HCT116 (cell line): Measurements from ENCODE around the gene FH. TPM values are rescaled to one million over a fixed set of nuclear protein-coding genes. Genes with fewer than 3 reads are reported as not detected.

Experiments used
- ATAC-seq: fragments of 200-7000 bp; cut with Tn5 transposase; 2 replicates; pipeline ENCODE4 v1.9.1; 2020; ENCODE audit warnings: mild to moderate bottlenecking, moderate library complexity
- BruUV-seq: library from RNA; stranded (reverse); fragments of 400-500 nt; replicated peaks from 2 replicates; lab custom pipeline; 2021; lab: Mats Ljungman, UMichigan
- CTCF ChIA-PET: fragments of 300-600 bp; sonication (Branson Sonifier 250); formaldehyde crosslinking; loops from one replicate; lab custom pipeline; 2021; ENCODE audit warnings: antibody characterized with exemption; lab: Charles Lee
- POLR2A ChIA-PET: fragments of 300-600, 350-600 bp; sonication (Branson Sonifier 250); formaldehyde crosslinking; loops from one replicate; lab custom pipeline; 2021; ENCODE audit warnings: antibody characterized with exemption; lab: Charles Lee
- RAD21 ChIA-PET, 2 experiments: fragments of 300-600 bp; sonication (Branson Sonifier 250); formaldehyde crosslinking; loops; one replicate each; lab custom pipeline; 2023; ENCODE audit warnings: low total read pairs in 2 of 2; ENCODE audit not compliant: uncharacterized antibody in 2 of 2, unreplicated experiment in 2 of 2, low non-redundant PET in 1 of 2; lab: Charles Lee
- DNase-seq: peaks from one replicate; pipeline ENCODE4 v3.0.0-alpha.2; 2010; ENCODE audit warnings: low read depth, low spot score
- H2AFZ ChIP-seq: fragments of 200-600 bp; shearing (Covaris generic), sonication (generic); 2 replicates; pipeline ENCODE4 v1.6.1; 2017; ENCODE audit warnings: low read depth, mixed run types, mixed read lengths, antibody characterized with exemption, low read length; ENCODE audit not compliant: poor library complexity, severe bottlenecking
- H3K27ac ChIP-seq: 2 replicates; pipeline ENCODE4 v1.5.1; 2012; ENCODE audit warnings: low read depth, low read length
- H3K27me3 ChIP-seq: fragments of 200-600 bp; sonication (generic); 2 replicates; pipeline ENCODE4 v1.6.1; 2016; ENCODE audit warnings: mixed run types, low read length, mixed read lengths; ENCODE audit not compliant: insufficient read depth
- H3K36me3 ChIP-seq, 2 experiments: fragments of 200-500 bp in 1 of 2; fragments of 200-600 bp in 1 of 2; sonication (Bioruptor generic) in 1 of 2; sonication (generic) in 1 of 2; 2 replicates each; pipeline versions ENCODE4 v1.5.1 to v1.6.1; 2014 to 2016; ENCODE audit warnings: low read length in 2 of 2, inconsistent platforms in 1 of 2, mixed read lengths in 1 of 2, mixed run types in 1 of 2; ENCODE audit not compliant: insufficient read depth in 2 of 2, control insufficient read depth in 1 of 2
- H3K4me1 ChIP-seq, 2 experiments: fragments of 200-600 bp in 1 of 2; sonication (generic) in 1 of 2; 2 replicates each; pipeline versions ENCODE4 v1.5.1 to v1.6.1; 2012 to 2017; ENCODE audit warnings: low read length in 2 of 2, inconsistent platforms in 1 of 2, mild to moderate bottlenecking in 1 of 2, mixed read lengths in 1 of 2, mixed run types in 1 of 2, moderate library complexity in 1 of 2; ENCODE audit not compliant: insufficient read depth in 2 of 2, control insufficient read depth in 1 of 2
- H3K4me2 ChIP-seq: fragments of 200-600 bp; sonication (generic); 2 replicates; pipeline ENCODE4 v1.6.1; 2017; ENCODE audit warnings: mixed run types, low read length, mixed read lengths
- H3K4me3 ChIP-seq, 2 experiments: fragments of 200-600 bp in 1 of 2; sonication (generic) in 1 of 2; replicated peaks in 1 of 2; 2 replicates each; pipeline ENCODE4 v1.5.1; 2011 to 2016; ENCODE audit warnings: low read length in 2 of 2, control low read depth in 1 of 2, low read depth in 1 of 2, mild to moderate bottlenecking in 1 of 2, mixed read lengths in 1 of 2, mixed run types in 1 of 2
- H3K79me2 ChIP-seq: fragments of 200-600 bp; sonication (generic); 2 replicates; pipeline ENCODE4 v1.6.1; 2017; ENCODE audit warnings: mild to moderate bottlenecking, mixed run types, low read length, moderate library complexity, mixed read lengths; ENCODE audit not compliant: insufficient read depth
- H3K9ac ChIP-seq: fragments of 200-600 bp; sonication (generic); 2 replicates; pipeline ENCODE4 v1.6.1; 2016; ENCODE audit warnings: low read length, mixed read lengths
- H3K9me2 ChIP-seq: fragments of 200-600 bp; sonication (generic), shearing (Covaris generic); 2 replicates; pipeline ENCODE4 v1.6.1; 2017; ENCODE audit warnings: mixed run types, mild to moderate bottlenecking, moderate library complexity; ENCODE audit not compliant: insufficient read depth
- H3K9me3 ChIP-seq, 2 experiments: fragments of 200-500 bp in 1 of 2; fragments of 200-600 bp in 1 of 2; sonication (Bioruptor generic) in 1 of 2; sonication (generic) in 1 of 2; 2 replicates each; pipeline ENCODE4 v1.6.1; 2014 to 2017; ENCODE audit warnings: low read length in 2 of 2, mixed read lengths in 2 of 2, inconsistent platforms in 1 of 2, low read depth in 1 of 2, mild to moderate bottlenecking in 1 of 2, mixed run types in 1 of 2, moderate library complexity in 1 of 2; ENCODE audit not compliant: control insufficient read depth in 1 of 2, insufficient read depth in 1 of 2
- H4K20me1 ChIP-seq: fragments of 200-600 bp; sonication (generic), shearing (Covaris generic); 2 replicates; pipeline ENCODE4 v1.6.1; 2017; ENCODE audit warnings: mixed run types, mild to moderate bottlenecking, moderate library complexity; ENCODE audit not compliant: insufficient read depth
- CBX3 ChIP-seq: IDR thresholded peaks from 2 replicates; pipeline ENCODE4 v1.6.1; 2012; ENCODE audit warnings: low read depth
- CEBPB ChIP-seq: IDR thresholded peaks from 2 replicates; pipeline ENCODE4 v1.6.1; 2012; ENCODE audit warnings: low read depth
- EGR1 ChIP-seq: IDR thresholded peaks from 2 replicates; pipeline ENCODE4 v1.6.1; 2012; ENCODE audit warnings: low read depth
- FOSL1 ChIP-seq: IDR thresholded peaks from 2 replicates; pipeline ENCODE4 v1.6.1; 2012; ENCODE audit warnings: low read depth
- JUND ChIP-seq: IDR thresholded peaks from 2 replicates; pipeline ENCODE4 v1.6.1; 2012
- POLR2A ChIP-seq: IDR thresholded peaks from 2 replicates; pipeline ENCODE4 v1.7.0; 2011; ENCODE audit warnings: borderline replicate concordance; ENCODE audit not compliant: insufficient read depth, insufficient read length; ENCODE audit errors: extremely low read depth
- POLR2AphosphoS5 ChIP-seq: IDR thresholded peaks from 2 replicates; pipeline ENCODE4 v1.6.1; 2011; ENCODE audit warnings: mild to moderate bottlenecking, low read depth, low read length, moderate library complexity
- RAD21 ChIP-seq: IDR thresholded peaks from 2 replicates; pipeline ENCODE4 v1.6.1; 2012; ENCODE audit warnings: low read depth, mild to moderate bottlenecking
- REST ChIP-seq: IDR thresholded peaks from 2 replicates; pipeline ENCODE4 v1.6.1; 2012; ENCODE audit warnings: low read depth
- SIN3A ChIP-seq: IDR thresholded peaks from 2 replicates; pipeline ENCODE4 v1.6.1; 2012; ENCODE audit warnings: low read depth
- SRF ChIP-seq: IDR thresholded peaks from 2 replicates; pipeline ENCODE4 v1.6.1; 2012; ENCODE audit warnings: low read depth
- TCF7L2 ChIP-seq: IDR thresholded peaks from 2 replicates; pipeline ENCODE4 v1.7.0; 2011; ENCODE audit warnings: borderline replicate concordance, inconsistent platforms; ENCODE audit not compliant: insufficient read depth, insufficient read length; ENCODE audit errors: extremely low read depth
- ZBTB33 ChIP-seq: IDR thresholded peaks from 2 replicates; pipeline ENCODE4 v1.6.1; 2011; ENCODE audit warnings: mild to moderate bottlenecking, low read length, moderate library complexity; ENCODE audit not compliant: insufficient replicate concordance; ENCODE audit errors: extremely low read depth
- ZNF274 ChIP-seq: fragments of 200-500 bp; sonication (Bioruptor generic); IDR thresholded peaks from 2 replicates; pipeline ENCODE4 v1.6.1; 2014; ENCODE audit warnings: mild to moderate bottlenecking, low read depth, low read length, inconsistent platforms
- intact Hi-C: fragments of 100-400 bp; cut with micrococcal nuclease; formaldehyde crosslinking; loops from 2 replicates; pipeline ENCODE4 v1.10.0; 2022
- total RNA-seq: library from RNA; stranded (reverse); gene quantifications from one replicate; pipeline ENCODE4 v1.2.1, GENCODE V29; 2021; ENCODE audit not compliant: unreplicated experiment
- TF ChIP-seq, protein P1 (sequence below), 3 experiments: fragments of 200-600 bp in 1 of 3; sonication (generic) in 1 of 3; IDR thresholded peaks in 2 of 3; conservative IDR thresholded peaks in 1 of 3; 2 replicates each; pipeline ENCODE4 v1.5.1; 2012 to 2017; ENCODE audit warnings: low read depth in 2 of 3, low read length in 2 of 3, antibody characterized with exemption in 1 of 3, borderline replicate concordance in 1 of 3, control low read depth in 1 of 3, mild to moderate bottlenecking in 1 of 3, mixed read lengths in 1 of 3, mixed run types in 1 of 3, moderate library complexity in 1 of 3; ENCODE audit not compliant: insufficient read depth in 1 of 3

The FH gene
- total RNA-seq, 1 experiment from 2014 or later: 67.7 TPM

DNA sequence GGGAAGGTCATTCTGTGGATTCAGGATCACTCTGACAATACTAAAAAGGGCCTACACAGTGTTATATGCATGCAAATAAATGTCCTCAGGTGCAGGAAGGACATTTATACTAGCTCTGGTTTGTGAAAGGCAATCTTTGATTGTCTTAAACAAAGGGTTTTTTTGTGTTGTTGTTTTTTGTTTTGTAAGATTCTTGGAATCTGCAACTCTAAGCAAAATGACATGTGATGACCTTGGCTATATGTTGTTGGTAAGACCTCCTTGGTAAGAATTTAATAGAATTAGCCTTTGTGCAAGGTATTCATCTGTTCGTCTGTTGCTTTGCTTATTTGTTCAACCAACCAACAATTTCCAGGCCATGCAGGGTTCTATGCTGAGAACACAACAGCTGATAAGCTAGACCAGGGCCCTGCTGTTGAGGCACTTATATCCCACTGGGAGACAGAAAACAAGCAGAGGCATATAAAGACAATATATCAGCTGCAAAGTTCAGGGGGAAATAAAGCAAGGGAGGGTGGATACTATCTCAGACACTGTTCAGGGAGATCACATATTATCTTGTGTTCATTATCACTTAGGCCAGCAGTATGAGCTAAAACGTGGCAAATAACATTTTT lies 60.3 kb downstream of the FH start:
- H3K9me3 ChIP-seq: no peaks in the 10 kb centered on the region
- no peak overlapping the region for H3K9ac ChIP-seq
- no peak overlapping the region for H3K27ac ChIP-seq
- RAD21 ChIA-PET: no interaction called here
- no peak overlapping the region for H3K4me2 ChIP-seq
- H4K20me1 ChIP-seq: no peaks in the 10 kb centered on the region
- no peaks in the 10 kb centered on the region for H3K36me3 ChIP-seq
- CTCF ChIA-PET: no interaction called here
- no peaks in the 10 kb centered on the region for H3K9me2 ChIP-seq
- intact Hi-C loops: no loop called here
- no peak overlapping the region for H2AFZ ChIP-seq
- H3K4me1 ChIP-seq: no peaks in the 10 kb centered on the region
- DNase-seq (no peak), ATAC-seq (no peak)
- no peak for TF ChIP-seq EGR1
- no peak for TF ChIP-seq FOSL1
- TF ChIP-seq ZNF274: no peak
- TF ChIP-seq SIN3A: no peak
- TF ChIP-seq POLR2AphosphoS5: no peak
- no peak for TF ChIP-seq ZBTB33
- no peak for TF ChIP-seq SRF
- TF ChIP-seq POLR2A: no peak
- TF ChIP-seq CBX3: no peak
- TF ChIP-seq, protein P1, sequence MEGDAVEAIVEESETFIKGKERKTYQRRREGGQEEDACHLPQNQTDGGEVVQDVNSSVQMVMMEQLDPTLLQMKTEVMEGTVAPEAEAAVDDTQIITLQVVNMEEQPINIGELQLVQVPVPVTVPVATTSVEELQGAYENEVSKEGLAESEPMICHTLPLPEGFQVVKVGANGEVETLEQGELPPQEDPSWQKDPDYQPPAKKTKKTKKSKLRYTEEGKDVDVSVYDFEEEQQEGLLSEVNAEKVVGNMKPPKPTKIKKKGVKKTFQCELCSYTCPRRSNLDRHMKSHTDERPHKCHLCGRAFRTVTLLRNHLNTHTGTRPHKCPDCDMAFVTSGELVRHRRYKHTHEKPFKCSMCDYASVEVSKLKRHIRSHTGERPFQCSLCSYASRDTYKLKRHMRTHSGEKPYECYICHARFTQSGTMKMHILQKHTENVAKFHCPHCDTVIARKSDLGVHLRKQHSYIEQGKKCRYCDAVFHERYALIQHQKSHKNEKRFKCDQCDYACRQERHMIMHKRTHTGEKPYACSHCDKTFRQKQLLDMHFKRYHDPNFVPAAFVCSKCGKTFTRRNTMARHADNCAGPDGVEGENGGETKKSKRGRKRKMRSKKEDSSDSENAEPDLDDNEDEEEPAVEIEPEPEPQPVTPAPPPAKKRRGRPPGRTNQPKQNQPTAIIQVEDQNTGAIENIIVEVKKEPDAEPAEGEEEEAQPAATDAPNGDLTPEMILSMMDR (IDR thresholded peaks at IDR 0.05 in 2 of 3, conservative IDR thresholded peaks at IDR 0.05 in 1 of 3; ENCODE audit: borderline replicate concordance in 1 of 3, insufficient read depth in 1 of 3, low read depth in 2 of 3, low read length in 2 of 3): no peak
- no peak for TF ChIP-seq TCF7L2
- TF ChIP-seq REST: no peak
- TF ChIP-seq JUND: no peak
- no peak for TF ChIP-seq RAD21
- TF ChIP-seq CEBPB: no peak
- BruUV-seq: no TSS peak
- no peaks in the 10 kb centered on the region for H3K79me2 ChIP-seq
- POLR2A ChIA-PET: no interaction called here
- no peaks in the 10 kb centered on the region for H3K27me3 ChIP-seq
- no peak overlapping the region for H3K4me3 ChIP-seq
